HG03139 (cell line): ENCODE data around the gene SHISA9.

ENCODE experiments used
- ATAC-seq: cut with Tn5 transposase; IDR thresholded peaks from one replicate; pipeline ENCODE4 v1.9.1; 2021; ENCODE audit not compliant: unreplicated experiment

The SHISA9 gene

DNA sequence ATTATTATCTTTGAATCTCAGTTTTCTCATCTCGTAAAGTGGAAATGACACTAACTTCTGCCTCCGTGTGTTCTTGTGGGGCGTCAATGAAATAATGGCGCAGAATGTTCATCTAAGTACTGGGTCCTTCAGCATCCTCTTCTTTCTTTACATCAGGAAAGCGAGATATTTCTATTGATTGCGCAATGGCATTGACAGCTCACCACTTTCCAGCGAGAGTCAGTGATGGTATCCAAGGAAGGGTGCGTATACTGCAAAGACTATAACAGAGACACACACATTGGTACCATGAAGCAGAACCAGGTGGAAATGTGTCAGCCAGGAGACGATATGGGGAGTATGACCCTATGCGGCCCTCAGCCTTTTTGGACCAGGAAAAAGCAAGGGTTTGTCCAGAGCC is 162.1 kb downstream of the SHISA9 start:
- ATAC-seq, result no peak

- no peak for ATAC-seq
Measured at GRCh38 chr16:13064821-13065220, 163.4 kb downstream of the SHISA9 start.

GRCh38 chr16:13067648-13068047 is 166.2 kb downstream of the SHISA9 start:
- no peak for ATAC-seq

GRCh38 chr16:13068912-13069583 is 167.7 kb downstream of the SHISA9 start:
- no peak for ATAC-seq

- ATAC-seq, result no peak
Measured at GRCh38 chr16:13070268-13070667, 168.9 kb downstream of the SHISA9 start.

GRCh38 chr16:13076878-13077277 is 175.5 kb downstream of the SHISA9 start:
- no peak for ATAC-seq

GRCh38 chr16:13077816-13078215 is 176.4 kb downstream of the SHISA9 start:
- no peak for ATAC-seq

DNA sequence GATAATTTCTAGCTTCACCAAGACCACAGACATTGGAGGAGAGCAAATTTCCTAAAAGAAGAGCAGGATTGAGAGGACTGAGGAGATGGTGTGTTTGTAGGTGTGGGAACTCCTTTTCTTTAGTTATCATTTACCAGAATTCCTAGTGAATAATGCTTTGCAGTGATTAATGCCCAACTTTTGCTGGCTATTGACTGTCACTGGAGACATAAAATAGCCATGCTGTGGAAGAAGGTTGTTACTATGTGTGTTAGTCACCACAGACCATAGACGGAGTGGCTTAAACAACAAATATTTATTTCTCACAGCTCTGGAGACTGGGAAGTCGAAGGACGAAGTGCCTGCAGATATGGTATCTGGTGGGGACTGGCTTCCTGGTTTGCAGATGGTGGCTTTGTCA is 179.1 kb downstream of the SHISA9 start:
- ATAC-seq, result no peak

DNA sequence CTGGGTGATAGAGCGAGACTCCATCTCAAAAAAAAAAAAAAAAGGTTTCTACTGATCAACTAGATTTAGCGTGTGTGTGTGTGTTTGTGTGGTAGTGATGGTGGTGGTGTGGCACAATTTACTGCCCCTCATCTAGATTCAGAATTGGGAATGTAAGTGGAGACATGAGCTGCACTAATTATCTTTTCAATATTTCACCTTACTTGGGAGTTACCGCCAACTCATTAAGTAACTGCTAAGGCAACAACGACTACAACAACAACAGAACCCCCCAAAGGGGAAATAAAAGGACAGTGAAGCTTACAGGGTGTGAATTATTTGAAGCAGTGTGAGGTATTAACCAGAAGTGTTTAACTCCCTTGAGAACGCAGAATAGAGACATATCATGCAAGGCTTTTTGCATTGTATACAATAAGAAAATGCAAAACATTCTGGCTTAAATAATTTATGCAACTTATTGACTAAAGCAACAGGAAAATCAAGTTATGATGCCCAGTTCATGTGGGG is 180.5 kb downstream of the SHISA9 start:
- no peak for ATAC-seq

DNA sequence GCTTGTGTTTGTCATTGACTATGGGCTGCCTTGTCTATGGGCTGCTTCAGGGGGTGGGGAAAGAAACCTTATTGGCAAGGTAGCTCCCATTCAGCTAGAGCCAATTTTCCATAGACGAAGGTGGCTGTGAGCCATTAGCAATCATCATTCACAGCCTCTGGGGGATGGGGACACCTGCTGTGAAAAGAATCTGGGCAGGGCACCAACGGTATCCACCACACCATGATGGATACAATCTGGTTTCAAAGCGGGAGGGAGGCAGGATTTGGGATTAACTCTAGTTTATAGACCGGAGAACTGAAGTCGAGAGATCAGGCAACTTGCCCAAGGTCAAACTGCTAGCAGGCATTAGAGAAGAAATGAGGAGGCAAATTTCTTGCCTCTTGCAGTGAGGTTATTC is 182.3 kb downstream of the SHISA9 start:
- no peak for ATAC-seq

DNA sequence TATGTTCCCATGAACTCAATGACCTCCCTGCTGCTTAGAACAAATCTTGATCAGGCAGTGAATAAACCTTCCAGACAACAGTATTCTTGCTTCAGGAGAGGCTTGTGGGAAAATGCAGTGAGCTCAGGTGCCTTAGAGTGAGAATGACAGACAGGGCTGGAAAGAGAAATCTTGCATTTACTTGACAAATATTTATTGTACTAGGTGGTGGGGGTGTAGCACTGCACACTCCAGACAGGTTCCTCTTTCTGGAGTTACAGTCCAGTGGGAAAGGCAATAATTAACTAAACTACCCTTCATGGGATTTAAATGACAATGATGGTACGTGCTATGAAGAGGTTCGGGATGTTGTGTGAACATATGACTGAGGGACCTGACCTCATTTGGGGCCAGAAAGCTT is 182.9 kb downstream of the SHISA9 start:
- no peak for ATAC-seq

- ATAC-seq, result no peak
Measured at GRCh38 chr16:13093661-13094060, 192.3 kb downstream of the SHISA9 start.

DNA sequence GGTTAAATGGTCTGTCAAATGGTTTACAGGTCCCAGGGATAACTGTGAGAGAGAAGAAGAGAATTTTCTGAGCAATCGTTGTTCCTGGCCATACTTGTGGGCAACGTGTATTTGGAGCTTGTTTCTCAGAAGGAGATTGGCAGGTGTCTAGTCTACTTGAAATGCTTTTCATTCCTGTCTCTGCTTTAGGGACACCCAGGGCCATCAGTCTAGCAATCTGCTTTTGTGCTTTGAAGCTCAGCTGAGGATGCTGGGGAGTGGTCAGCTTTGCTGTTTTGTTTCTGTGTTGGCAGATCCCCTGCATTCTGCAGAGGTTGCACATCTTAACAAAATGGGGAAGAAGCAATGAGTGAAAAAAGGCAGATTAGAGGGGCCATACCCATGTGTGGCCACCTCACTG is 193.7 kb downstream of the SHISA9 start:
- ATAC-seq, result no peak

GRCh38 chr16:13098536-13098935 is 197.1 kb downstream of the SHISA9 start:
- no peak for ATAC-seq

DNA sequence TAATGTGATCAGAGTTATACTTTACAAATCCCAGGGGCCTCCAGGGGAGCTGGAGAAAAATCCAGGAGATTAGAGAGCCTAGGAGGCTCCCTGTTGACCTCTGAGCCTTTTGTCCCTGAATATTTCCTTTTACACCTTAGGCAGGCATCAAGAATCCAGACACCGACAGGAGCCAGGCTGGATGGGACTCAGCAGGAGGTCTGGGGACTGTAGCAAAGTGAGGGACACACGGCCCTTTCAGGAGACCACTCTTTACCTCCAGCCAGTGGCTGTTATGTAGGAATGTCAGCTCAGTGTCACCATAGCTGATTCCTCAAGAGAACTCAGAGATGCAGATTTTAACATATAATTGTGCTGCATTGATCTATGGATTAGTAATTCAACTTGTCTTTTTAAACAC is 198.4 kb downstream of the SHISA9 start:
- no peak for ATAC-seq

GRCh38 chr16:13100970-13101369 is 199.6 kb downstream of the SHISA9 start:
- no peak for ATAC-seq

DNA sequence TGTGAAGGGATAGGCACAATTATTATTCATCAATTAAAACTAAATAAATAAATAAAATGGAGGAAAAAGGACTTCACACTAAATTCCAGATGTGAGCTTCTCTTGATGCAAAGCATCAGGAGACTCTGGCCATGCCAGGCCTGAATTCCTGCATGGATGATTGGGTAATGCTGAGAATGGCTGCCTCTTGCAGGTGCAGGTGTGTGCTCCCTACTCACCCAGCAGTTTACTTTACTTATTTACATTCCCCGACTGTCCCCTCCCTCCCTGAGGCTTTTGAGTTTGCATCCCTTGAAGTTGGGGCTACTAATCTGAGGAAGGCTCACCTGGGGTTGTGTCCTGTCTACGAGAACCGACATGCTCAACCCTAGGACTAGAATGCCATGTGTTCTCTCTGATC is 200.4 kb downstream of the SHISA9 start:
- ATAC-seq, result no peak

GRCh38 chr16:13102401-13102800 is 201.0 kb downstream of the SHISA9 start:
- no peak for ATAC-seq

DNA sequence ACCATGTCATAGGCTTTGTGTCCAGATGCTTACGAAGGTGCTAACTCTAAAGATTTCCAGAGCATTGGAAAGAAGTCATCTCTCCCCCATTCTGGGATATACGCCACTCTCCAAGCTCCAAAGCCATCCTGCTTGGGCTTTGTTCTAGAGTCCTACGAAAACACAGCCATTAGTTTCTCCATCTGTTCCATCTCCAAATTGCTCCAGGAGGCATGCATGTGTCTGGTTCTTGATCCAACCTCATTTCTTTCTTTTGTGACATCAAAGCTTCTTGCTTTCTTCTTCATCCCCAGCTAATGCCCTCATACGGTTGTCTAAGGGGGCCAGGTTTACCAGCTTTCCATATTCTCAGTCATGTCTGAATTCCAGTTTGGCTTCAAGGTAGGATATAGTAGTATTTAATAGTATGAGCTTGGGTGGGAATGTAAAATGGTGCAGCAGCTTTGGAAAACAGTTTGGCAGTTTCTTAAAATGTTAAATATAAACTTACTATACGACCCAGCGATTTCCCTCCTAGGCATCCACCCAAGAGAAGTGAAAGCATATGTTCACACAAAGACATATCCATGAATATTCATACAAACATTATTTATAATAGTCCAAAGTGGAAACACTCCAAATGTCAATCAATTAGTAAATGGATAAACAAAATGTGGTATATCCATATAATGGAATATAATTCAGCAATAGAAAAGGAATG is 202.6 kb downstream of the SHISA9 start:
- no peak for ATAC-seq

DNA sequence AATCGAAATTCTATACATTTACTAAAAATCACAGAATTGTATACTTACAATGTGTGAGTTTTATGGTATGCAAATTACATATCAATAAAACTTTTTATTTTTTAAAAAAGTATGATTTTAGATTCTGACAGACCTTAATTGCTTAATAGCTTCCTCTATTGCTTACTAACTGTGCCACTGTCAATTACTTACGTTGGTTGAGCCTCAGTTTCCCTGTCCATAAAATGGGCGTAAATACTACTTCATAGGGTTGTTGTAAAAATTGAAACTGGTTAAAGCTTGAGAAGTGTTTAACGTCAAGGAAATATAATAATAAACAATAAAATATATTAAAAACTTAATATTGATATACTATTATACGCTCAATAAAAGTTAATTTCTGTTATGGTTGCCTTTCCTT is 203.4 kb downstream of the SHISA9 start:
- no peak for ATAC-seq

DNA sequence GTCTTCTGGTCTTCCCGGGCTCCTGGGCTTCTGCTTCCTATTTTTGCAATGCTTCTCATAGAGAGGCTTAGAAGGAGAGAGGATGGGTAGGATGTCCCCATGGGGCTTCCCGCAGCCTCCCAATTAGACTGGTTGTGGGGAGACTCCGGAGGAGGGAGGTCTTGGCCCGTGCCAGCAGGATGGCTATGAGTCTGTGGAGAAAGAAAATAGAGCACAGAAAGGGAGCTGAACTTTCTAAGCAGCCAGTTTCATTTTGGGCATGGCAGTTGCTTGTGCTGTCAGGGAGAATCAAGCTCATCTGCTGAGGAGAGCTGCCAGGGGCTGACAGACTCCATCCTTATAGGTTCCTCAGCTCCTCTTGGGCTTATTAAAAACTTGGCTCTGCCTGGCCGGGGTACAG is 204.0 kb downstream of the SHISA9 start:
- ATAC-seq, result no peak

GRCh38 chr16:13106464-13106863 is 205.1 kb downstream of the SHISA9 start:
- no peak for ATAC-seq

DNA sequence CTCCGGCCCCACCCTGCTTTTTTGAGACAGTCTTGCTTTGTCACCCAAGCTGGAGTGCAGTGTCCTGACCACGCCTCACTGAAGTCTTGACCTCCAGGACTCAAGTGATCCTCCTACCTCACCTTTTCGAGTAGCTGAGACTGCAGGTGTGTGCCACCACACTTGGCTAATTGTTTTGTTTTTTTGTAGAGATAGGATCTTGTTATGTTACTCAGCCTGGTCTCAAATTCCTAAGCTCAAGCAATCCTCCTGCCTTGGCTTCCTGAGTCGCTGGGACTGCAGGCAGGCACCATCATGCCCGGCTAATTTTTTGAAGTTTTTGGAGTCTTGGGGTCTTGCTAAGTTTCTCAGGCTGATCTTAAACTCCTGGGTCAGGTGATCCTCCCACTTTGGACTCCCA is 206.7 kb downstream of the SHISA9 start:
- no peak for ATAC-seq
